Stomach (tissue), 4 donors: ENCODE data around the gene IQGAP2.

Source experiments
- CTCF ChIP-seq, 7 experiments: fragments of 450-650 bp in 4 of 7; fragments of 200-600 bp in 3 of 7; sonication (generic) in 3 of 7; IDR thresholded peaks; one replicate each; pipeline ENCODE4 v1.5.1; 2016 to 2019; ENCODE audit warnings: antibody characterized with exemption in 7 of 7, control low read depth in 2 of 7, mild to moderate bottlenecking in 1 of 7
- EP300 ChIP-seq: sonication (generic); formaldehyde crosslinking; IDR thresholded peaks from one replicate; pipeline ENCODE4 v1.6.1; 2017; ENCODE audit warnings: antibody characterized with exemption
- POLR2A ChIP-seq, 4 donors: fragments of 450-650 bp; IDR thresholded peaks; one replicate each; pipeline ENCODE4 v1.6.1; 2016; ENCODE audit warnings: antibody characterized with exemption in 4 of 4, control low read depth in 2 of 4, mild to moderate bottlenecking in 1 of 4, moderate library complexity in 1 of 4
- POLR2AphosphoS5 ChIP-seq, 3 donors: sonication (generic); formaldehyde crosslinking; IDR thresholded peaks; one replicate each; pipeline ENCODE4 v1.6.1; 2016; ENCODE audit warnings: antibody characterized with exemption in 3 of 3

- TF ChIP-seq CTCF (IDR thresholded peaks at IDR 0.05): no peak
- TF ChIP-seq POLR2A (IDR thresholded peaks at IDR 0.05): no peak
- no peak for TF ChIP-seq EP300
- no peak for TF ChIP-seq POLR2AphosphoS5 (IDR thresholded peaks at IDR 0.05)
Observed at GRCh38 chr5:76419597-76420298, 16.7 kb downstream of the IQGAP2 start.
